ENCODE results near the gene PROX2.

DNA sequence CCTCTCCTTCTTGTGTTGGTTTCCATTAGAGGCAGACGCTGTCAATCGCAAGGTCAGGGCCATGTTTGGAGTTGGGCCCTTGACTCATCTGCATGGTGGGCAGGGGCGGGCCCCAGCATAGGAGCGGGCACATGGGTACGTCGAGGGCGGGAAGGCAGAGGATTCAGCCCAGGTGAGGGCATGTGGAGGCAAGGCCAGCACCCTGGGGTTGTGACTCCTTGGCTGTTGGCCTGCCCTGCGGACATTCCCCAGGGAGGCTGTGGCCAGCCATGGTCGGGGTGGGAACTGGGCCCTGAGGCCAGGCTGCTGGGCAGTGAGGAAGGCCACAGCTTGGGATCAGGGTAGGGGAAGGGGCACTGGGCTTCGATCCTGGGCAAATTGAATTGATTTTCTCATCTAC is 36.9 kb upstream of the PROX2 start:
- no peak for TF ChIP-seq POLR2A (IDR thresholded peaks at IDR 0.05)
- TF ChIP-seq, protein P1, sequence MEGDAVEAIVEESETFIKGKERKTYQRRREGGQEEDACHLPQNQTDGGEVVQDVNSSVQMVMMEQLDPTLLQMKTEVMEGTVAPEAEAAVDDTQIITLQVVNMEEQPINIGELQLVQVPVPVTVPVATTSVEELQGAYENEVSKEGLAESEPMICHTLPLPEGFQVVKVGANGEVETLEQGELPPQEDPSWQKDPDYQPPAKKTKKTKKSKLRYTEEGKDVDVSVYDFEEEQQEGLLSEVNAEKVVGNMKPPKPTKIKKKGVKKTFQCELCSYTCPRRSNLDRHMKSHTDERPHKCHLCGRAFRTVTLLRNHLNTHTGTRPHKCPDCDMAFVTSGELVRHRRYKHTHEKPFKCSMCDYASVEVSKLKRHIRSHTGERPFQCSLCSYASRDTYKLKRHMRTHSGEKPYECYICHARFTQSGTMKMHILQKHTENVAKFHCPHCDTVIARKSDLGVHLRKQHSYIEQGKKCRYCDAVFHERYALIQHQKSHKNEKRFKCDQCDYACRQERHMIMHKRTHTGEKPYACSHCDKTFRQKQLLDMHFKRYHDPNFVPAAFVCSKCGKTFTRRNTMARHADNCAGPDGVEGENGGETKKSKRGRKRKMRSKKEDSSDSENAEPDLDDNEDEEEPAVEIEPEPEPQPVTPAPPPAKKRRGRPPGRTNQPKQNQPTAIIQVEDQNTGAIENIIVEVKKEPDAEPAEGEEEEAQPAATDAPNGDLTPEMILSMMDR (IDR thresholded peaks at IDR 0.05): no peak
